Neutrophil (primary cell): Measurements from ENCODE around the gene SDCCAG8.

ENCODE experiments used
- H3K27ac ChIP-seq: fragments of 200-600 bp; sonication (generic); 2 replicates; pipeline ENCODE4 v1.5.1; 2016; ENCODE audit warnings: mild to moderate bottlenecking, moderate library complexity
- H3K27me3 ChIP-seq: fragments of 200-600 bp; sonication (generic); 2 replicates; pipeline ENCODE4 v1.6.0; 2016; ENCODE audit warnings: mild to moderate bottlenecking
- H3K36me3 ChIP-seq: fragments of 200-600 bp; sonication (generic); 2 replicates; pipeline ENCODE4 v1.5.1; 2017
- H3K4me1 ChIP-seq, 2 experiments: fragments of 200-600 bp in 1 of 2; sonication (generic) in 1 of 2; 1 replicate in 1 of 2; 2 replicates in 1 of 2; pipeline versions ENCODE4 v1.5.1 to v1.6.1; 2013 to 2016; ENCODE audit warnings: low read depth in 1 of 2, low read length in 1 of 2, mild to moderate bottlenecking in 1 of 2, moderate library complexity in 1 of 2; ENCODE audit not compliant: control insufficient read depth in 1 of 2, insufficient read depth in 1 of 2
- H3K4me3 ChIP-seq, 2 experiments: fragments of 200-600 bp in 1 of 2; sonication (generic) in 1 of 2; 1 replicate in 1 of 2; 2 replicates in 1 of 2; pipeline ENCODE4 v1.5.1; 2013 to 2016; ENCODE audit warnings: low read depth in 1 of 2, low read length in 1 of 2, mild to moderate bottlenecking in 1 of 2, moderate library complexity in 1 of 2
- H3K9me3 ChIP-seq: fragments of 200-600 bp; sonication (generic); 2 replicates; pipeline ENCODE4 v1.5.1; 2016
- CTCF ChIP-seq: fragments of 200-600 bp; sonication (generic); IDR thresholded peaks from 2 replicates; pipeline ENCODE4 v1.5.1; 2016; ENCODE audit warnings: antibody characterized with exemption

SDCCAG8 gene

GRCh38 chr1:243394601-243395464 is 139.0 kb downstream of the SDCCAG8 start:
- H3K9me3 ChIP-seq, result no peaks in the 10 kb centered on the region
- H3K27ac ChIP-seq, result no peak overlapping the region
- no peak for TF ChIP-seq CTCF
- no peaks in the 10 kb centered on the region for H3K27me3 ChIP-seq
- H3K4me1 ChIP-seq, result no peaks in the 10 kb centered on the region
- no peak overlapping the region for H3K4me3 ChIP-seq
- H3K36me3 ChIP-seq, result no peaks in the 10 kb centered on the region

GRCh38 chr1:243396424-243396823 is 140.6 kb downstream of the SDCCAG8 start:
- Histone ChIP-seq H3K9me3 (no peaks in the 10 kb centered on the region), H3K27ac (no peak overlapping the region), H3K4me1 (no peaks in the 10 kb centered on the region), H3K36me3 (no peaks in the 10 kb centered on the region), H3K4me3 (no peak overlapping the region), H3K27me3 (no peaks in the 10 kb centered on the region)
- no peak for TF ChIP-seq CTCF

- H3K4me3 ChIP-seq, result no peak overlapping the region
- no peaks in the 10 kb centered on the region for H3K36me3 ChIP-seq
- H3K4me1 ChIP-seq, result no peaks in the 10 kb centered on the region
- TF ChIP-seq CTCF, result no peak
- H3K9me3 ChIP-seq, result no peaks in the 10 kb centered on the region
- H3K27me3 ChIP-seq, result no peaks in the 10 kb centered on the region
- H3K27ac ChIP-seq, result no peak overlapping the region
Observed at GRCh38 chr1:243396876-243397275, 141.0 kb downstream of the SDCCAG8 start.

- Histone ChIP-seq H3K9me3 (no peaks in the 10 kb centered on the region), H3K27ac (no peak overlapping the region), H3K4me3 (no peak overlapping the region), H3K27me3 (no peaks in the 10 kb centered on the region), H3K4me1 (no peaks in the 10 kb centered on the region), H3K36me3 (no peaks in the 10 kb centered on the region)
- no peak for TF ChIP-seq CTCF
Observed at GRCh38 chr1:243397613-243398321, 141.9 kb downstream of the SDCCAG8 start.

GRCh38 chr1:243399561-243400155 is 143.8 kb downstream of the SDCCAG8 start:
- H3K36me3 ChIP-seq, result no peaks in the 10 kb centered on the region
- no peak overlapping the region for H3K4me3 ChIP-seq
- no peaks in the 10 kb centered on the region for H3K9me3 ChIP-seq
- H3K27me3 ChIP-seq, result no peaks in the 10 kb centered on the region
- no peaks in the 10 kb centered on the region for H3K4me1 ChIP-seq
- H3K27ac ChIP-seq, result no peak overlapping the region
- TF ChIP-seq CTCF, result no peak
